ENCODE data around the gene TSHZ3. TPM values are rescaled to one million over a fixed set of nuclear protein-coding genes. Genes with fewer than 3 reads are reported as not detected.

Gene TSHZ3
- total RNA-seq, 2 experiments from 2014 or later: 0.94 to 1.5 TPM

GRCh38 chr19:31325342-31325741 lies 23.9 kb downstream of the TSHZ3 start:
- H3K4me3 Mint-ChIP-seq: no peak overlapping the region
- ATAC-seq: no peak
- H3K36me3 Mint-ChIP-seq: no peaks in the 10 kb centered on the region
- H3K9me3 Mint-ChIP-seq (ENCODE audit: low read depth): no peaks in the 10 kb centered on the region
- DNase-seq: no peak
- H3K27me3 Mint-ChIP-seq: no peaks in the 10 kb centered on the region
- H3K4me1 Mint-ChIP-seq: no peaks in the 10 kb centered on the region
- CTCF ChIA-PET: no interaction called here
- H3K27ac Mint-ChIP-seq: no peak overlapping the region

GRCh38 chr19:31319465-31319864 lies 29.8 kb downstream of the TSHZ3 start:
- Mint-ChIP-seq H3K4me3 (no peak overlapping the region), H3K36me3 (no peaks in the 10 kb centered on the region), H3K9me3 (ENCODE audit: low read depth) (no peaks in the 10 kb centered on the region), H3K27ac (no peak overlapping the region), H3K27me3 (peaks cover 3% of the 10 kb centered on the region), H3K4me1 (no peaks in the 10 kb centered on the region)
- CTCF ChIA-PET: no interaction called here
- ATAC-seq (no peak), DNase-seq (no peak)

GRCh38 chr19:31318790-31319425 lies 30.3 kb downstream of the TSHZ3 start:
- CTCF ChIA-PET: no interaction called here
- Mint-ChIP-seq H3K4me3 (no peak overlapping the region), H3K27ac (no peak overlapping the region), H3K4me1 (no peaks in the 10 kb centered on the region), H3K9me3 (ENCODE audit: low read depth) (no peaks in the 10 kb centered on the region), H3K36me3 (no peaks in the 10 kb centered on the region), H3K27me3 (peaks cover 3% of the 10 kb centered on the region)
- no peak for ATAC-seq
- no peak for DNase-seq

GRCh38 chr19:31317570-31317969 lies 31.7 kb downstream of the TSHZ3 start:
- Mint-ChIP-seq H3K4me1 (no peaks in the 10 kb centered on the region), H3K4me3 (no peak overlapping the region)
- ATAC-seq: no peak

GRCh38 chr19:31317093-31317492 lies 32.1 kb downstream of the TSHZ3 start:
- H3K27me3 Mint-ChIP-seq: peaks cover 3% of the 10 kb centered on the region
- ATAC-seq (no peak), DNase-seq (no peak)
- no peaks in the 10 kb centered on the region for H3K4me1 Mint-ChIP-seq
- H3K4me3 Mint-ChIP-seq: no peak overlapping the region
- H3K9me3 Mint-ChIP-seq (ENCODE audit: low read depth): no peaks in the 10 kb centered on the region
- CTCF ChIA-PET: no interaction called here
- H3K36me3 Mint-ChIP-seq: no peaks in the 10 kb centered on the region
- H3K27ac Mint-ChIP-seq: no peak overlapping the region

More at GRCh38 chr19:31317570-31317969, 31.7 kb downstream of the TSHZ3 start:
- no peaks in the 10 kb centered on the region for H3K36me3 Mint-ChIP-seq
- CTCF ChIA-PET: interaction anchor here (0.6 kb wide), 1 partner anchor 67 kb away, joined by 4 read pairs; no protein-coding TSS in a partner anchor
- no peak overlapping the region for H3K27ac Mint-ChIP-seq
- peaks cover 3% of the 10 kb centered on the region for H3K27me3 Mint-ChIP-seq
- no peak for DNase-seq
- H3K9me3 Mint-ChIP-seq (ENCODE audit: low read depth): no peaks in the 10 kb centered on the region

GRCh38 chr19:31316201-31316951 lies 32.9 kb downstream of the TSHZ3 start:
- no peak for ATAC-seq
- no peak for DNase-seq
- Mint-ChIP-seq H3K27me3 (peaks cover 3% of the 10 kb centered on the region), H3K36me3 (no peaks in the 10 kb centered on the region), H3K27ac (no peak overlapping the region), H3K4me3 (no peak overlapping the region), H3K9me3 (ENCODE audit: low read depth) (no peaks in the 10 kb centered on the region), H3K4me1 (no peaks in the 10 kb centered on the region)
- CTCF ChIA-PET: no interaction called here

- Mint-ChIP-seq H3K27me3 (peaks cover 3% of the 10 kb centered on the region), H3K36me3 (no peaks in the 10 kb centered on the region), H3K4me3 (no peak overlapping the region), H3K9me3 (ENCODE audit: low read depth) (no peaks in the 10 kb centered on the region), H3K4me1 (no peaks in the 10 kb centered on the region), H3K27ac (no peak overlapping the region)
- CTCF ChIA-PET: no interaction called here
- no peak for ATAC-seq
- no peak for DNase-seq
Observed at GRCh38 chr19:31315652-31316051, 33.6 kb downstream of the TSHZ3 start.

- no peaks in the 10 kb centered on the region for H3K9me3 Mint-ChIP-seq (ENCODE audit: low read depth)
- H3K4me3 Mint-ChIP-seq: no peak overlapping the region
- no peak overlapping the region for H3K27ac Mint-ChIP-seq
- no peak for DNase-seq
- no peak for ATAC-seq
- H3K36me3 Mint-ChIP-seq: no peaks in the 10 kb centered on the region
- H3K27me3 Mint-ChIP-seq: peaks cover 3% of the 10 kb centered on the region
- CTCF ChIA-PET: no interaction called here
- H3K4me1 Mint-ChIP-seq: no peaks in the 10 kb centered on the region
Observed at GRCh38 chr19:31314849-31315629, 34.2 kb downstream of the TSHZ3 start.

GRCh38 chr19:31314156-31314555 lies 35.1 kb downstream of the TSHZ3 start:
- H3K27ac Mint-ChIP-seq: no peak overlapping the region
- no peaks in the 10 kb centered on the region for H3K9me3 Mint-ChIP-seq (ENCODE audit: low read depth)
- H3K4me1 Mint-ChIP-seq: no peaks in the 10 kb centered on the region
- peaks cover 3% of the 10 kb centered on the region for H3K27me3 Mint-ChIP-seq
- ATAC-seq (no peak), DNase-seq (no peak)
- H3K4me3 Mint-ChIP-seq: no peak overlapping the region
- no peaks in the 10 kb centered on the region for H3K36me3 Mint-ChIP-seq
- CTCF ChIA-PET: no interaction called here

GRCh38 chr19:31313291-31314030 lies 35.8 kb downstream of the TSHZ3 start:
- CTCF ChIA-PET: no interaction called here
- Mint-ChIP-seq H3K4me1 (no peaks in the 10 kb centered on the region), H3K36me3 (no peaks in the 10 kb centered on the region), H3K4me3 (no peak overlapping the region), H3K27ac (no peak overlapping the region), H3K9me3 (ENCODE audit: low read depth) (no peaks in the 10 kb centered on the region), H3K27me3 (no peaks in the 10 kb centered on the region)
- DNase-seq: no peak
- ATAC-seq: no peak

- no peaks in the 10 kb centered on the region for H3K4me1 Mint-ChIP-seq
- no peak for ATAC-seq
- H3K27ac Mint-ChIP-seq: no peak overlapping the region
- DNase-seq: no peak
- no peaks in the 10 kb centered on the region for H3K9me3 Mint-ChIP-seq (ENCODE audit: low read depth)
- CTCF ChIA-PET: no interaction called here
- no peaks in the 10 kb centered on the region for H3K27me3 Mint-ChIP-seq
- H3K36me3 Mint-ChIP-seq: no peaks in the 10 kb centered on the region
- no peak overlapping the region for H3K4me3 Mint-ChIP-seq
Observed at GRCh38 chr19:31312677-31313244, 36.5 kb downstream of the TSHZ3 start.

- Mint-ChIP-seq H3K36me3 (no peaks in the 10 kb centered on the region), H3K27me3 (no peaks in the 10 kb centered on the region), H3K9me3 (ENCODE audit: low read depth) (no peaks in the 10 kb centered on the region), H3K27ac (no peak overlapping the region), H3K4me3 (no peak overlapping the region), H3K4me1 (no peaks in the 10 kb centered on the region)
- ATAC-seq (no peak), DNase-seq (no peak)
- CTCF ChIA-PET: no interaction called here
Observed at GRCh38 chr19:31312009-31312676, 37.1 kb downstream of the TSHZ3 start.

Data from activated CD8-positive, alpha-beta memory T cell treated with anti-CD3 and anti-CD28 coated beads, Interleukin-2, amount 10 ng/mL, durations not matched to agents 7 days and 5 days (primary cell).